Fibroblast of the aortic adventitia (primary cell): ENCODE measurements around the gene TPR. TPM values are rescaled to one million over a fixed set of nuclear protein-coding genes. Genes with fewer than 3 reads are reported as not detected.

Source experiments
- DNase-seq: peaks from one replicate; pipeline ENCODE4 v3.0.0-alpha.2; 2010; ENCODE audit warnings: low read depth
- H3K4me3 ChIP-seq: 2 replicates; pipeline ENCODE4 v1.5.1; 2011; ENCODE audit warnings: low read depth, mild to moderate bottlenecking, control low read depth, low read length, moderate library complexity
- CTCF ChIP-seq: IDR thresholded peaks from 2 replicates; pipeline ENCODE4 v1.5.1; 2011; ENCODE audit warnings: mild to moderate bottlenecking, low read length, control low read depth, inconsistent platforms; ENCODE audit not compliant: insufficient read depth
- total RNA-seq: library from RNA; depleted of rRNA; stranded (reverse); fragments of >200 nt; gene quantifications from 2 replicates; pipeline ENCODE4 v1.2.3, GENCODE V29; 2012; ENCODE audit warnings: low replicate concordance

The TPR gene
- total RNA-seq, 1 donor = 105 TPM

- peak; percentile 14 for DNase-seq
- H3K4me3 ChIP-seq = no peak overlapping the region
- no peak for TF ChIP-seq CTCF
These were observed 83.8 kb downstream of the TPR start for GRCh38 chr1:186291271-186291670.

GRCh38 chr1:186289943-186290545, 85.0 kb downstream of the TPR start:
- no peak overlapping the region for H3K4me3 ChIP-seq
- DNase-seq = no peak
- TF ChIP-seq CTCF = no peak

- DNase-seq = peak; percentile 50
- no peak overlapping the region for H3K4me3 ChIP-seq
- TF ChIP-seq CTCF = no peak
These were observed 88.3 kb downstream of the TPR start for GRCh38 chr1:186286615-186287315.

GRCh38 chr1:186283374-186283773, 91.7 kb downstream of the TPR start:
- no peak for TF ChIP-seq CTCF
- DNase-seq = no peak
- no peak overlapping the region for H3K4me3 ChIP-seq

- no peak for TF ChIP-seq CTCF
- no peak overlapping the region for H3K4me3 ChIP-seq
These were observed 92.6 kb downstream of the TPR start for GRCh38 chr1:186282466-186282865.

GRCh38 chr1:186275822-186276221, 99.2 kb downstream of the TPR start:
- TF ChIP-seq CTCF = no peak
- H3K4me3 ChIP-seq = no peak overlapping the region
- peak; percentile 9 for DNase-seq

More at GRCh38 chr1:186282466-186282865, 92.6 kb downstream of the TPR start:
- DNase-seq = no peak

- no peak for TF ChIP-seq CTCF
- DNase-seq = no peak
- H3K4me3 ChIP-seq = no peak overlapping the region
These were observed 102.6 kb downstream of the TPR start for GRCh38 chr1:186272486-186272885.
